Liver (tissue), 9 donors: ENCODE results near the gene MYO7A. TPM values are rescaled to one million over a fixed set of nuclear protein-coding genes. Genes with fewer than 3 reads are reported as not detected.

Experiments used
- DNase-seq: peaks from one replicate; pipeline ENCODE4 v3.0.0-alpha.2; 2017; ENCODE audit warnings: low spot score
- H3K27ac ChIP-seq, 2 donors: one replicate each; pipeline ENCODE4 v1.7.0; 2013; ENCODE audit warnings: inconsistent platforms in 2 of 2, low read length in 2 of 2, control low read depth in 1 of 2, low read depth in 1 of 2, mild to moderate bottlenecking in 1 of 2
- H3K27me3 ChIP-seq, 4 donors: one replicate each; pipeline versions ENCODE4 v1.6.1 to v1.7.0; 2013; ENCODE audit warnings: low read length in 3 of 4, inconsistent platforms in 1 of 4, mild to moderate bottlenecking in 1 of 4, moderate library complexity in 1 of 4; ENCODE audit not compliant: control insufficient read depth in 4 of 4, insufficient read depth in 4 of 4
- H3K36me3 ChIP-seq, 4 donors: one replicate each; pipeline versions ENCODE4 v1.6.1 to v1.7.0; 2013; ENCODE audit warnings: low read length in 3 of 4, mild to moderate bottlenecking in 3 of 4, low read depth in 1 of 4, moderate library complexity in 1 of 4; ENCODE audit not compliant: control insufficient read depth in 4 of 4, insufficient read depth in 3 of 4
- H3K4me1 ChIP-seq, 4 donors: one replicate each; pipeline versions ENCODE4 v1.6.1 to v1.7.0; 2013; ENCODE audit warnings: low read length in 3 of 4, mild to moderate bottlenecking in 3 of 4, moderate library complexity in 1 of 4; ENCODE audit not compliant: control insufficient read depth in 4 of 4, insufficient read depth in 4 of 4
- H3K4me3 ChIP-seq, 3 donors: one replicate each; pipeline versions ENCODE4 v1.6.1 to v1.7.0; 2013; ENCODE audit warnings: low read length in 3 of 3, control low read depth in 1 of 3, low read depth in 1 of 3, mild to moderate bottlenecking in 1 of 3
- H3K9ac ChIP-seq, 2 donors: one replicate each; pipeline ENCODE4 v1.7.0; 2013; ENCODE audit warnings: low read length in 2 of 2, mild to moderate bottlenecking in 2 of 2, moderate library complexity in 2 of 2, control low read depth in 1 of 2, low read depth in 1 of 2
- H3K9me3 ChIP-seq, 4 donors: one replicate each; pipeline versions ENCODE4 v1.6.1 to v1.7.0; 2013; ENCODE audit warnings: low read length in 3 of 4; ENCODE audit not compliant: control insufficient read depth in 4 of 4
- EGR1 ChIP-seq, 2 donors: IDR thresholded peaks; 2 replicates each; pipeline ENCODE4 v1.6.1; 2016 to 2018; ENCODE audit warnings: antibody characterized with exemption in 2 of 2, low read depth in 2 of 2
- FOXA1 ChIP-seq: IDR thresholded peaks from 2 replicates; pipeline ENCODE4 v1.6.1; 2016; ENCODE audit warnings: antibody characterized with exemption
- FOXA2 ChIP-seq: IDR thresholded peaks from 2 replicates; pipeline ENCODE4 v1.6.1; 2016; ENCODE audit warnings: antibody characterized with exemption
- GABPA ChIP-seq, 2 donors: IDR thresholded peaks in 1 of 2; conservative IDR thresholded peaks in 1 of 2; 2 replicates each; pipeline ENCODE4 v1.6.1; 2016; ENCODE audit warnings: antibody characterized with exemption in 2 of 2, mild to moderate bottlenecking in 1 of 2, moderate library complexity in 1 of 2
- HNF4A ChIP-seq, 2 donors: conservative IDR thresholded peaks; 2 replicates each; pipeline ENCODE4 v1.6.1; 2016; ENCODE audit warnings: antibody characterized with exemption in 2 of 2, mild to moderate bottlenecking in 2 of 2
- JUND ChIP-seq, 2 donors: IDR thresholded peaks; 2 replicates each; pipeline ENCODE4 v1.6.1; 2016; ENCODE audit warnings: antibody characterized with exemption in 2 of 2
- MAX ChIP-seq: IDR thresholded peaks from 2 replicates; pipeline ENCODE4 v1.6.1; 2016; ENCODE audit warnings: antibody characterized with exemption
- NR2F2 ChIP-seq: IDR thresholded peaks from 2 replicates; pipeline ENCODE4 v1.6.1; 2016; ENCODE audit warnings: antibody characterized with exemption
- RAD21 ChIP-seq, 2 donors: IDR thresholded peaks; 2 replicates each; pipeline ENCODE4 v1.6.1; 2016; ENCODE audit warnings: antibody characterized with exemption in 2 of 2, mild to moderate bottlenecking in 2 of 2
- REST ChIP-seq: IDR thresholded peaks from 2 replicates; pipeline ENCODE4 v1.6.1; 2016; ENCODE audit warnings: antibody characterized with exemption, mild to moderate bottlenecking
- RXRA ChIP-seq, 2 donors: IDR thresholded peaks; 2 replicates each; pipeline ENCODE4 v1.6.1; 2017 to 2018; ENCODE audit warnings: antibody characterized with exemption in 2 of 2, mild to moderate bottlenecking in 1 of 2
- SP1 ChIP-seq: IDR thresholded peaks from 2 replicates; pipeline ENCODE4 v1.6.1; 2018; ENCODE audit warnings: antibody characterized with exemption, mild to moderate bottlenecking
- TAF1 ChIP-seq: conservative IDR thresholded peaks from 2 replicates; pipeline ENCODE4 v1.6.1; 2016; ENCODE audit warnings: antibody characterized with exemption, mild to moderate bottlenecking
- YY1 ChIP-seq: IDR thresholded peaks from 2 replicates; pipeline ENCODE4 v1.6.1; 2016; ENCODE audit warnings: antibody characterized with exemption, mild to moderate bottlenecking
- ZBTB33 ChIP-seq: IDR thresholded peaks from 2 replicates; pipeline ENCODE4 v1.6.1; 2016; ENCODE audit warnings: antibody characterized with exemption
- polyA plus RNA-seq, 2 donors: library from polyadenylated mRNA; stranded (reverse) in 1 of 2; unstranded in 1 of 2; fragments of 200-250 nt in 1 of 2; fragments of >200 nt in 1 of 2; fragmentation: Nextera tagmentation in 1 of 2; extraction: Ambion mirVana in 1 of 2; gene quantifications; one replicate each; pipeline versions ENCODE4 v1.2.1 to v1.2.3, GENCODE V29; 2013 to 2015
- total RNA-seq, 2 donors: library from RNA; depleted of rRNA; stranded (reverse); fragments of >200 nt; gene quantifications; one replicate each; pipeline ENCODE4 v1.2.3, GENCODE V29; 2014
- TF ChIP-seq, protein P1 (sequence below): fragments of 150-350 bp; IDR thresholded peaks from 2 replicates; pipeline ENCODE4 v1.5.1; 2017; ENCODE audit warnings: improper control_type of control experiment, low read depth, low read length; ENCODE audit not compliant: missing input control
- donor health status: healthy.
- donor health status: healthy.
- donor health status: healthy.
- donor health status: healthy.
- donor health status: healthy.

The MYO7A gene
- total and polyA plus RNA-seq, 4 donors = 7.3 to 33.6 (median 11.3) TPM

GRCh38 chr11:77193167-77193566 lies 65.1 kb downstream of the MYO7A start:
- no peak overlapping the region for H3K4me3 ChIP-seq

More at GRCh38 chr11:77193167-77193566, 65.1 kb downstream of the MYO7A start:
- no peak for TF ChIP-seq TAF1
- TF ChIP-seq RXRA (IDR thresholded peaks at IDR 0.05) = no peak
- TF ChIP-seq FOXA2 = no peak
- no peak for TF ChIP-seq ZBTB33
- no peak for TF ChIP-seq RAD21 (IDR thresholded peaks at IDR 0.05)
- TF ChIP-seq MAX = no peak
- no peak for TF ChIP-seq GABPA (IDR thresholded peaks at IDR 0.05 in 1 of 2, conservative IDR thresholded peaks at IDR 0.05 in 1 of 2)
- no peak for TF ChIP-seq NR2F2
- TF ChIP-seq JUND (IDR thresholded peaks at IDR 0.05) = no peak
- no peak for TF ChIP-seq HNF4A (conservative IDR thresholded peaks at IDR 0.05)
- no peak for TF ChIP-seq REST
- TF ChIP-seq FOXA1 = no peak
- TF ChIP-seq SP1 = no peak
- TF ChIP-seq, protein P1, sequence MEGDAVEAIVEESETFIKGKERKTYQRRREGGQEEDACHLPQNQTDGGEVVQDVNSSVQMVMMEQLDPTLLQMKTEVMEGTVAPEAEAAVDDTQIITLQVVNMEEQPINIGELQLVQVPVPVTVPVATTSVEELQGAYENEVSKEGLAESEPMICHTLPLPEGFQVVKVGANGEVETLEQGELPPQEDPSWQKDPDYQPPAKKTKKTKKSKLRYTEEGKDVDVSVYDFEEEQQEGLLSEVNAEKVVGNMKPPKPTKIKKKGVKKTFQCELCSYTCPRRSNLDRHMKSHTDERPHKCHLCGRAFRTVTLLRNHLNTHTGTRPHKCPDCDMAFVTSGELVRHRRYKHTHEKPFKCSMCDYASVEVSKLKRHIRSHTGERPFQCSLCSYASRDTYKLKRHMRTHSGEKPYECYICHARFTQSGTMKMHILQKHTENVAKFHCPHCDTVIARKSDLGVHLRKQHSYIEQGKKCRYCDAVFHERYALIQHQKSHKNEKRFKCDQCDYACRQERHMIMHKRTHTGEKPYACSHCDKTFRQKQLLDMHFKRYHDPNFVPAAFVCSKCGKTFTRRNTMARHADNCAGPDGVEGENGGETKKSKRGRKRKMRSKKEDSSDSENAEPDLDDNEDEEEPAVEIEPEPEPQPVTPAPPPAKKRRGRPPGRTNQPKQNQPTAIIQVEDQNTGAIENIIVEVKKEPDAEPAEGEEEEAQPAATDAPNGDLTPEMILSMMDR = no peak
- no peak for TF ChIP-seq EGR1 (IDR thresholded peaks at IDR 0.05; ENCODE audit: low read depth in 2 of 2)
- no peak for TF ChIP-seq YY1
- Histone ChIP-seq H3K27me3 (no peaks in the 10 kb centered on the region), H3K9me3 (no peaks in the 10 kb centered on the region), H3K9ac (no peak overlapping the region), H3K4me1 (peaks cover 0 to 3% (median 0%) of the 10 kb centered on the region in 4 donors), H3K27ac (no peak overlapping the region), H3K36me3 (peaks cover 0 to 28% (median 14%) of the 10 kb centered on the region in 4 donors)
- no peak for DNase-seq
